GM23248 (cell line): ENCODE data around the gene TRAF7. TPM values are rescaled to one million over a fixed set of nuclear protein-coding genes. Genes with fewer than 3 reads are reported as not detected.

ENCODE experiments used
- DNase-seq: peaks from one replicate; pipeline ENCODE4 v3.0.0-alpha.2; 2015
- H2AFZ ChIP-seq: fragments of 200-600 bp; sonication (generic); 2 replicates; pipeline ENCODE4 v1.6.1; 2016; ENCODE audit warnings: antibody characterized with exemption
- H3F3A ChIP-seq: fragments of 200-600 bp; sonication (generic); 2 replicates; pipeline ENCODE4 v1.6.1; 2016; ENCODE audit warnings: mild to moderate bottlenecking, antibody characterized with exemption, mixed run types; ENCODE audit not compliant: insufficient read depth
- H3K27ac ChIP-seq: fragments of 200-600 bp; sonication (generic); 2 replicates; pipeline ENCODE4 v1.5.1; 2016; ENCODE audit warnings: mild to moderate bottlenecking
- H3K27me3 ChIP-seq: fragments of 200-600 bp; sonication (generic); replicated peaks from 2 replicates; pipeline ENCODE4 v1.6.1; 2016; ENCODE audit warnings: mild to moderate bottlenecking; ENCODE audit not compliant: insufficient read depth
- H3K36me3 ChIP-seq: fragments of 200-600 bp; sonication (generic); 2 replicates; pipeline ENCODE4 v1.6.1; 2016; ENCODE audit warnings: low read depth, mild to moderate bottlenecking
- H3K4me1 ChIP-seq: fragments of 200-600 bp; sonication (generic); 2 replicates; pipeline ENCODE4 v1.6.1; 2016; ENCODE audit warnings: mild to moderate bottlenecking; ENCODE audit not compliant: insufficient read depth
- H3K4me2 ChIP-seq: fragments of 200-600 bp; sonication (generic); one replicate; pipeline ENCODE4 v1.6.1; 2016; ENCODE audit warnings: mild to moderate bottlenecking; ENCODE audit not compliant: unreplicated experiment
- H3K4me3 ChIP-seq: fragments of 200-600 bp; sonication (generic); 2 replicates; pipeline ENCODE4 v1.5.1; 2016; ENCODE audit warnings: mild to moderate bottlenecking
- H3K79me2 ChIP-seq: fragments of 200-600 bp; sonication (generic); 2 replicates; pipeline ENCODE4 v1.6.1; 2016; ENCODE audit warnings: mild to moderate bottlenecking; ENCODE audit not compliant: insufficient read depth
- H3K9ac ChIP-seq: fragments of 200-600 bp; sonication (generic); 2 replicates; pipeline ENCODE4 v1.6.1; 2016; ENCODE audit warnings: mild to moderate bottlenecking
- H3K9me2 ChIP-seq: fragments of 200-600 bp; sonication (generic); 2 replicates; pipeline ENCODE4 v1.6.1; 2016; ENCODE audit warnings: mixed run types, mild to moderate bottlenecking, moderate library complexity; ENCODE audit not compliant: insufficient read depth
- H3K9me3 ChIP-seq: fragments of 200-600 bp; sonication (generic); one replicate; pipeline ENCODE4 v1.6.1; 2017; ENCODE audit warnings: low read depth
- H4K20me1 ChIP-seq: fragments of 200-600 bp; sonication (generic); 2 replicates; pipeline ENCODE4 v1.6.0; 2016; ENCODE audit not compliant: insufficient read depth
- EZH2 ChIP-seq: fragments of 200-600 bp; sonication (generic); IDR thresholded peaks from 2 replicates; pipeline ENCODE4 v1.6.1; 2018; ENCODE audit warnings: antibody characterized with exemption, mild to moderate bottlenecking; ENCODE audit not compliant: insufficient read depth, poor library complexity, severe bottlenecking
- EZH2phosphoT487 ChIP-seq: fragments of 200-600 bp; sonication (generic); IDR thresholded peaks from 2 replicates; pipeline ENCODE4 v1.6.1; 2018; ENCODE audit warnings: antibody characterized with exemption, moderate library complexity, mild to moderate bottlenecking, low read depth; ENCODE audit not compliant: insufficient read depth
- WGBS, 2 experiments: methylation state at CpG; one replicate each; pipeline ENCODE4 v1.1.6; 2015 to 2017; ENCODE audit warnings: low lambda C conversion rate in 2 of 2, low coverage in 1 of 2; ENCODE audit errors: missing lambda C conversion rate in 2 of 2; 5-methylcytosine and 5-hydroxymethylcytosine counted together
- in situ Hi-C: fragments of 300-500 bp; cut with MboI; formaldehyde crosslinking; loops from 2 replicates; pipeline ENCODE4 v1.15.0; 2020
- polyA plus RNA-seq: library from polyadenylated mRNA; unstranded; fragments of >200 nt; fragmentation: Nextera tagmentation; extraction: Ambion mirVana; gene quantifications from 2 replicates; pipeline ENCODE4 v1.2.1, GENCODE V29; 2016
- total RNA-seq: library from RNA; depleted of rRNA; stranded (reverse); fragments of >200 nt; shearing (Covaris generic); gene quantifications from 2 replicates; pipeline ENCODE4 v1.2.3, GENCODE V29; 2014

Gene TRAF7
- total and polyA plus RNA-seq, 2 experiments from 2014 or later = 29.3 to 72.7 TPM

GRCh38 chr16:2161911-2162310 is 6.3 kb downstream of the TRAF7 start:
- no peaks in the 10 kb centered on the region for H3K27me3 ChIP-seq
- H3F3A ChIP-seq = no peaks in the 10 kb centered on the region
- WGBS, 2 experiments = 95 to 99% methylated on average over 8 to 10 of the region's 10 CpGs
- H3K36me3 ChIP-seq = no peaks in the 10 kb centered on the region; the same call in 1 of the 2 replicates
- H3K4me1 ChIP-seq = peaks cover 40% of the 10 kb centered on the region
- no peak overlapping the region for H2AFZ ChIP-seq
- H3K9me2 ChIP-seq = no peaks in the 10 kb centered on the region
- DNase-seq = no peak
- in situ Hi-C loops = no loop called here
- peaks cover 86% of the 10 kb centered on the region for H3K79me2 ChIP-seq
- peak overlapping the region; percentile 85 for H3K27ac ChIP-seq
- no peak overlapping the region for H3K4me2 ChIP-seq
- TF ChIP-seq EZH2phosphoT487 = no peak
- no peak for TF ChIP-seq EZH2
- H3K9ac ChIP-seq = peak overlapping the region; percentile 48
- no peaks in the 10 kb centered on the region for H4K20me1 ChIP-seq
- H3K4me3 ChIP-seq = no peak overlapping the region
- H3K9me3 ChIP-seq = no peaks in the 10 kb centered on the region

- in situ Hi-C loops = no loop called here
These were observed 7.1 kb downstream of the TRAF7 start for GRCh38 chr16:2162676-2163118.

GRCh38 chr16:2163211-2163881 is 7.8 kb downstream of the TRAF7 start:
- Histone ChIP-seq H3K9me3 (no peaks in the 10 kb centered on the region), H4K20me1 (no peaks in the 10 kb centered on the region), H3K4me1 (peaks cover 26% of the 10 kb centered on the region), H3K4me2 (no peak overlapping the region), H3K9me2 (no peaks in the 10 kb centered on the region), H3K9ac (no peak overlapping the region), H3K79me2 (peaks cover 79% of the 10 kb centered on the region), H3K36me3 (no peaks in the 10 kb centered on the region; the same call in 1 of the 2 replicates), H2AFZ (no peak overlapping the region), H3K4me3 (no peak overlapping the region), H3K27me3 (no peaks in the 10 kb centered on the region), H3K27ac (no peak overlapping the region), H3F3A (no peaks in the 10 kb centered on the region)
- 97 to 98% methylated on average over 24 to 26 of the region's 26 CpGs for WGBS, 2 experiments
- in situ Hi-C loops = no loop called here
- DNase-seq = no peak
- no peak for TF ChIP-seq EZH2phosphoT487
- no peak for TF ChIP-seq EZH2

More at GRCh38 chr16:2162676-2163118, 7.1 kb downstream of the TRAF7 start:
- Histone ChIP-seq H3K27ac (no peak overlapping the region), H3K27me3 (no peaks in the 10 kb centered on the region), H3K4me2 (no peak overlapping the region), H3K4me3 (no peak overlapping the region), H3F3A (no peaks in the 10 kb centered on the region), H3K79me2 (peaks cover 86% of the 10 kb centered on the region), H3K4me1 (peaks cover 32% of the 10 kb centered on the region), H3K9ac (no peak overlapping the region), H2AFZ (no peak overlapping the region), H3K9me2 (no peaks in the 10 kb centered on the region), H3K36me3 (no peaks in the 10 kb centered on the region; the same call in 1 of the 2 replicates), H3K9me3 (no peaks in the 10 kb centered on the region), H4K20me1 (no peaks in the 10 kb centered on the region)
- 91% methylated on average over 12 to 13 of the region's 13 CpGs for WGBS, 2 experiments
- no peak for DNase-seq
- TF ChIP-seq EZH2 (no peak), EZH2phosphoT487 (no peak)

- Histone ChIP-seq H3K4me3 (no peak overlapping the region), H3K9ac (no peak overlapping the region), H3K36me3 (no peaks in the 10 kb centered on the region; the same call in 1 of the 2 replicates), H4K20me1 (no peaks in the 10 kb centered on the region), H3K27me3 (no peaks in the 10 kb centered on the region), H3K9me3 (no peaks in the 10 kb centered on the region), H3K4me1 (peaks cover 8% of the 10 kb centered on the region), H3K79me2 (peaks cover 61% of the 10 kb centered on the region), H3K4me2 (no peak overlapping the region), H2AFZ (no peak overlapping the region), H3K9me2 (no peaks in the 10 kb centered on the region), H3K27ac (no peak overlapping the region), H3F3A (no peaks in the 10 kb centered on the region)
- TF ChIP-seq EZH2 = no peak
- no peak for TF ChIP-seq EZH2phosphoT487
- in situ Hi-C loops = no loop called here
- no peak for DNase-seq
- 98 to 99% methylated on average over 11 to 12 of the region's 12 CpGs for WGBS, 2 experiments
These were observed 10.3 kb downstream of the TRAF7 start for GRCh38 chr16:2165861-2166260.
